Common myeloid progenitor, CD34-positive (primary cell): ENCODE data around the gene KRTAP10-6. TPM values are rescaled to one million over a fixed set of nuclear protein-coding genes. Genes with fewer than 3 reads are reported as not detected.
"Not testable (repeated sequence)": the region's sequence is repeated elsewhere in the genome, so short reads cannot be mapped to it uniquely, and the experiment has no call there.

ENCODE experiments used
- CTCF ChIA-PET: fragments of 350-600 bp; sonication (Branson Sonifier 250); formaldehyde crosslinking; loops from one replicate; lab custom pipeline; 2021; ENCODE audit warnings: antibody characterized with exemption; lab: Charles Lee
- POLR2A ChIA-PET: fragments of 350-600 bp; sonication (Branson Sonifier 250); formaldehyde crosslinking; loops from one replicate; lab custom pipeline; 2021; ENCODE audit warnings: antibody characterized with exemption; lab: Charles Lee
- DNase-seq, 3 donors: peaks; one replicate each; pipeline versions ENCODE4 v3.0.0 to v3.0.0-alpha.2; 2013
- H3K27ac ChIP-seq, 2 experiments: 1 replicate in 1 of 2; 2 replicates in 1 of 2; pipeline ENCODE4 v1.7.0; 2013; ENCODE audit warnings: inconsistent platforms in 2 of 2, low read length in 2 of 2, mild to moderate bottlenecking in 2 of 2, low read depth in 1 of 2, moderate library complexity in 1 of 2; ENCODE audit not compliant: severe bottlenecking in 2 of 2, insufficient read depth in 1 of 2, poor library complexity in 1 of 2
- H3K27me3 ChIP-seq, 5 experiments: replicated peaks in 2 of 5; 1 replicate in 3 of 5; 2 replicates in 2 of 5; pipeline versions ENCODE4 v1.6.1 to v1.7.0; 2013; ENCODE audit warnings: low read length in 4 of 5, mild to moderate bottlenecking in 2 of 5, moderate library complexity in 2 of 5, inconsistent platforms in 1 of 5; ENCODE audit not compliant: insufficient read depth in 5 of 5, control insufficient read depth in 4 of 5
- H3K36me3 ChIP-seq, 4 experiments: 1 replicate in 2 of 4; 2 replicates in 2 of 4; pipeline versions ENCODE4 v1.6.1 to v1.7.0; 2013; ENCODE audit warnings: low read length in 3 of 4, control low read depth in 1 of 4, mild to moderate bottlenecking in 1 of 4; ENCODE audit not compliant: control insufficient read depth in 4 of 4, insufficient read depth in 4 of 4
- H3K4me1 ChIP-seq, 4 experiments: 1 replicate in 3 of 4; 2 replicates in 1 of 4; pipeline versions ENCODE4 v1.6.1 to v1.7.1; 2013; ENCODE audit warnings: low read length in 3 of 4, mild to moderate bottlenecking in 3 of 4, control low read depth in 1 of 4, inconsistent platforms in 1 of 4, moderate library complexity in 1 of 4; ENCODE audit not compliant: control insufficient read depth in 4 of 4, insufficient read depth in 4 of 4; ENCODE audit errors: control extremely low read depth in 1 of 4
- H3K4me3 ChIP-seq, 7 experiments: 1 replicate in 4 of 7; 2 replicates in 3 of 7; pipeline versions ENCODE4 v1.5.1 to v1.7.0; 2013; ENCODE audit warnings: mild to moderate bottlenecking in 7 of 7, low read length in 6 of 7, moderate library complexity in 6 of 7, inconsistent platforms in 2 of 7, low read depth in 2 of 7, control low read depth in 1 of 7; ENCODE audit not compliant: insufficient read depth in 4 of 7, control insufficient read depth in 1 of 7; ENCODE audit errors: extremely low read depth in 1 of 7
- H3K9me3 ChIP-seq, 5 experiments: 1 replicate in 4 of 5; 2 replicates in 1 of 5; pipeline versions ENCODE4 v1.6.1 to v1.7.1; 2013; ENCODE audit warnings: low read length in 4 of 5, mild to moderate bottlenecking in 2 of 5, inconsistent platforms in 1 of 5, low read depth in 1 of 5, moderate library complexity in 1 of 5; ENCODE audit not compliant: control insufficient read depth in 4 of 5, insufficient read depth in 2 of 5; ENCODE audit errors: control extremely low read depth in 1 of 5
- WGBS: methylation state at CpG from one replicate; pipeline ENCODE4 v1.1.5; 2013; ENCODE audit not compliant: insufficient coverage; 5-methylcytosine and 5-hydroxymethylcytosine counted together
- polyA plus RNA-seq: library from polyadenylated mRNA; unstranded; fragments of 120-200 nt; gene quantifications from one replicate; pipeline ENCODE4 v1.2.1, GENCODE V29; 2013

Gene KRTAP10-6
- not detected for polyA plus RNA-seq

- Histone ChIP-seq H3K27me3 (peaks cover 0 to 7% (median 0%) of the 10 kb centered on the region in 5 experiments), H3K27ac (peak within 1 kb of the TSS in 1 of 2 experiments; percentile 65), H3K36me3 (no peaks in the 10 kb centered on the region), H3K9me3 (peaks cover 0 to 2% (median 0%) of the 10 kb centered on the region in 5 experiments), H3K4me1 (peaks cover 0 to 5% (median 0%) of the 10 kb centered on the region in 4 experiments), H3K4me3 (no peak within 1 kb of the TSS)
- CTCF ChIA-PET: interaction anchor here (0.6 kb wide), 1 partner anchor 43 kb away, joined by 3 read pairs; no protein-coding TSS in a partner anchor
- WGBS: 71% methylated on average over 26 of the region's 33 CpGs
- POLR2A ChIA-PET: no interaction called here
- DNase-seq: no peak
Measured at GRCh38 chr21:44592446-44593311, at the start of gene KRTAP10-6. Gene KRTAP10-6 (minus strand): TSS chr21:44592505. CDS start chr21:44592484, 21 bp downstream.

- CTCF ChIA-PET: no interaction called here
- no peak for DNase-seq
- no peak overlapping the region for H3K27ac ChIP-seq
- H3K4me1 ChIP-seq: no peaks in the 10 kb centered on the region
- H3K4me3 ChIP-seq: no peak overlapping the region
- H3K36me3 ChIP-seq: no peaks in the 10 kb centered on the region
- POLR2A ChIA-PET: no interaction called here
- peaks cover 0 to 5% (median 2%) of the 10 kb centered on the region in 5 experiments for H3K27me3 ChIP-seq
- WGBS: 95% methylated on average over 4 of the region's 5 CpGs
- peaks cover 6 to 29% (median 16%) of the 10 kb centered on the region in 5 experiments for H3K9me3 ChIP-seq
Measured at GRCh38 chr21:44640761-44641160, 48.5 kb upstream of the KRTAP10-6 start.

GRCh38 chr21:44639331-44639655, 47.0 kb upstream of the KRTAP10-6 start:
- ChIA-PET POLR2A (no interaction called here), CTCF (no interaction called here)
- Histone ChIP-seq H3K36me3 (no peaks in the 10 kb centered on the region), H3K9me3 (peaks cover 3 to 23% (median 16%) of the 10 kb centered on the region in 5 experiments), H3K27ac (no peak overlapping the region), H3K4me1 (no peaks in the 10 kb centered on the region), H3K4me3 (no peak overlapping the region), H3K27me3 (peaks cover 0 to 6% (median 2%) of the 10 kb centered on the region in 5 experiments)
- WGBS: 96% methylated on average over 12 of the region's 12 CpGs
- no peak for DNase-seq

GRCh38 chr21:44638506-44639330, 46.4 kb upstream of the KRTAP10-6 start:
- WGBS: 96% methylated on average over 12 of the region's 21 CpGs
- H3K4me1 ChIP-seq, H3K27me3 ChIP-seq, H3K36me3 ChIP-seq, POLR2A ChIA-PET, DNase-seq, H3K4me3 ChIP-seq, H3K27ac ChIP-seq, CTCF ChIA-PET: not testable (repeated sequence)
- peaks cover 1 to 18% (median 13%) of the 10 kb centered on the region in 5 experiments for H3K9me3 ChIP-seq

GRCh38 chr21:44637851-44638348, 45.6 kb upstream of the KRTAP10-6 start:
- H3K4me1 ChIP-seq, H3K27ac ChIP-seq, H3K27me3 ChIP-seq, DNase-seq, H3K4me3 ChIP-seq, CTCF ChIA-PET, H3K36me3 ChIP-seq: not testable (repeated sequence)
- POLR2A ChIA-PET: interaction anchor here (0.5 kb wide), 1 partner anchor 222 kb away, joined by 4 read pairs; no protein-coding TSS in a partner anchor
- peaks cover 1 to 16% (median 9%) of the 10 kb centered on the region in 5 experiments for H3K9me3 ChIP-seq
- 93% methylated on average over 3 of the region's 12 CpGs for WGBS

GRCh38 chr21:44637018-44637850, 44.9 kb upstream of the KRTAP10-6 start, which contains the start of gene KRTAP10-10:
Gene KRTAP10-10 (plus strand): TSS chr21:44637356. CDS start chr21:44637418, 62 bp downstream.
- 76% methylated on average over 10 of the region's 21 CpGs for WGBS
- Histone ChIP-seq H3K27ac (no peak within 1 kb of the TSS), H3K9me3 (peaks cover 1 to 19% (median 11%) of the 10 kb centered on the region in 5 experiments), H3K27me3 (peaks cover 0 to 6% (median 2%) of the 10 kb centered on the region in 5 experiments), H3K36me3 (no peaks in the 10 kb centered on the region), H3K4me3 (no peak within 1 kb of the TSS), H3K4me1 (no peaks in the 10 kb centered on the region)
- ChIA-PET POLR2A (no interaction called here), CTCF (no interaction called here)
- no peak for DNase-seq
